ENCODE results near the gene HS6ST2.

The HS6ST2 gene

DNA sequence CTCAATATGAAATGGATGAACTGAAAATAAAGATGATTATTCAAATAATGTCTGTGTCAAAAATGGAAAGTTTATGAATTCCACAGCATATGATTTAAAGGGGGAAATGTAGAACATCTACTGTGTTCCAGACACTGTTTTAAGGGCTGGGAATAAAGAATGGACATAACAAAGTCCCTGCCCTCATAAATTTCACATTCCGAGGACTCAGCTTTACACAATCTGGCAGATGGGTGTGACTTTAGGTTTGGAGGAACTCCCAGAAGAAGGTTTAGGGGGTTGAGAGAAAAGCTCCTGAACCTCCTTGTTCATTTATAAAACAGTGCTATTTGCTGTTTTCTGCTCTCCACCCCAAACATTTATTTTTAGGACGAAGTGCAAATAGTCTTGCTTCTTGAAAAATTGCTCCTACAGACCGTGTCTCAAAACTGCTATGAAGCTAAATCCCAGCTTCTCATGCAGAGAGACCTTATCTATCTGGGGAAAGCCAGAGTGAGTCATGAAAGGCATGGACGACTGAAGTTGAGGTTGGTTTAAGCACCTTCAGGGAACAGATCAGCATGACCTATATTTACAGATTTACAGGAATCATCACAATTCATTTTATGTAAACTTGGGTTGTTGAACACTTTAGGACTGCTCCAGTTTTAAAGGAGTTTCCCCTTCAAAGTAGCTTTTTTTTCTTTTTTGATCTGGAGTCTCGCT, 184.3 kb downstream of the HS6ST2 start:
- DNase-seq (ENCODE audit: insufficient read length, low spot score) (no peak), FAIRE-seq (no peak)
- TF ChIP-seq POLR2A (IDR thresholded peaks at IDR 0.05; ENCODE audit: low read depth, low read length): no peak

DNA sequence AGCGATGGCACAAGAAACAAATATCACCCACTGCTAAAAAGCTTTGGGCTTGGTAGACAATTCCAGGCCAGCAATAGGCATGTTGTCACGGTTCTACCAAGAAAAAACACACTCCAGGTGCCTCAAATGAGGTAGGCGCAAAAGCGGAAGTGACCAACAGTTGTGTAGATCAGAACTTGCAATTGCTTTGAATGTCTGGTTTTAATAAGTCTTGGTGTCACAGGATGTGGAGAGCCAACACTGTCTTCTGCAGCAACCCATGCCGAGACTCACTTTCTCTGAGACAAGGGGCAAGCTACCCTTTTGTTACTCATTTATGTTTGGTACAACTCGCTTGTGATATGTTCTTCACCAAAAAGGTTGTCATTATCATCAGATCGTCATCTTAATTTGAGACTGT, 188.8 kb downstream of the HS6ST2 start:
- no peak for TF ChIP-seq POLR2A (IDR thresholded peaks at IDR 0.05; ENCODE audit: low read depth, low read length)
- no peak for FAIRE-seq
- no peak for DNase-seq (ENCODE audit: insufficient read length, low spot score)

DNA sequence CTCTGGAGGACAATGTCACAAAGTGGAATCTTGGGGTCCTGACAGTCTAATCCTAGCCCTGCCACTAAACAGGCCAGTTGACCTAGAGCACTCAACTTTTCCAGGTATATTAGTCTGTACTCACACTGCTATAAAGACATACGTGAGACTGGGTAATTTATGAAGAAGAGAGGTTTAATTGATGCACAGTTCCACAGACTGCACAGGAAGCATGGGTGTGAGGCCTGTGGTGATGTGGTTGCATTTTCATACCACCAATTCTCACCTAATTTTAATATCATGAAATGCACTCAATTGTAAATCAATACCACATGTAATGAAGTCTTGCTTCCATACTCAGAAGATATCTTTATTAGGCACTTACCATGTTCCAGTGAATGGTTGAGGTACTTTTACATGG, 192.0 kb downstream of the HS6ST2 start:
- TF ChIP-seq POLR2A (IDR thresholded peaks at IDR 0.05; ENCODE audit: low read depth, low read length): no peak
- FAIRE-seq (no peak), DNase-seq (ENCODE audit: insufficient read length, low spot score) (no peak)

DNA sequence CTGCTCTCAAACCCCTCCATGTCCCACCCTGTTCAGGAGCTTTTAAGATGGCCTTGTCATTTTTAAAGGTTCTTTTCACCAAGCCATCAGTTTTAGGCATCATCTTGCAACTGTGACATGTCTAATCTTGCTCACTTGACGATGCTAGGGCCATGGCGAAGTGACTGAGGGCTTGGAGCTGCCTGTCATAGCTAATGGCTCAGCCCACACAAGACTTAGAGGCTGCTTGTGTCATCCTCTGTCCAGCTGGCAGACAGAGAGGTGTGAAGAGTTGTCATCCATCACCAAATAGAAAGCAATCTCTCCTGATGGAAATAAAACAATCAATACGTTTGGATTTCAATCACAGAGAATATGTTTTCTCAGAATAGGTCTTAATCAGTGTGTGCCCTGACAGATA, 194.9 kb downstream of the HS6ST2 start:
- FAIRE-seq: no peak
- no peak for TF ChIP-seq POLR2A (IDR thresholded peaks at IDR 0.05; ENCODE audit: low read depth, low read length)
- no peak for DNase-seq (ENCODE audit: insufficient read length, low spot score)

DNA sequence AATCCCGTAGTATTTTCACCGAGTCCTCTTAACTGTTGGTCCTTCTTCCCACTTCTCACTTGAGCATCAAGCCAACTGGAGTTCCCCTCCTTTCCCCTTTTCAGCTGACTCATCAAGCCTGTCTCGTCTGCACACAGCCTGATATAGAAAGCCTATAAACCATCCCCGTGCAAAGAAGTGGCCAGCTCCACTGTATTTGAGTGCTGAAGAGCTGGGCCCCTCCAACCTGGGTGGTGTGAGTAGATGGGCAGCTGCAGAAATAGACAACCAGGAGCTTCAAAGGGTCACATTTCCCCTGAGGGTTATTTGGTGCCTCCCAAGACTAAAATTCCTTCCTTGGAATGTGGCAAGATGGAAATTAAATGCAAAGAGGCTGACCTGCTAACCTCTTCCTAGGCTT, 199.7 kb downstream of the HS6ST2 start:
- DNase-seq (ENCODE audit: insufficient read length, low spot score) (no peak), FAIRE-seq (no peak)
- no peak for TF ChIP-seq POLR2A (IDR thresholded peaks at IDR 0.05; ENCODE audit: low read depth, low read length)

DNA sequence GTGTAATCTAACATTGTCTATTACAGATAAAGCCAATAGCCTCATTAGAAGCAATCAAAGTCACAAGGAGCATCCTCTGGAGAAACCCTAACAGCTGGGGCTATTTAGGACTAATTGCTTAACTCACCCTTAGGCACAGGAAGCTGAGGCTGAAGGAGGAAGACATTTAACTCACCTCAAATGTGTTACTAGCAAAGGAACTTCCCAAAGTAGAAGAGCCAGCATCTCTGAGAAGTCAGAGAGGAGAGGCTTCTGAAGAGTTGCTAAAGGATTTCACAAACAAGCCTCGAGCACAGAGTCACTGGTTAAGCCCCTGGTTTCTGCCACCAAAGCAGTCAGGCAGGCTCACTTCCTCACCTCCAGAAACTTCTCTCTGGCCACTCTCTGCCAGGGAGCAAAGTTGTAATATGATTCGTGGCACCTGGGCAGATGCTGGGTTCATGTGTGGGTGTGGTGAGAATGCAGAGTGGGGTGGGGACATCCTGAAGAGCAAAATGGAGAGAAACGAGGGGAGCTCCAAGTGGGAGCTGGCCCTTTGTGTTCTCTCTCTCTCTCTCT, 201.3 kb downstream of the HS6ST2 start:
- FAIRE-seq: no peak
- TF ChIP-seq POLR2A (IDR thresholded peaks at IDR 0.05; ENCODE audit: low read depth, low read length): no peak
- DNase-seq (ENCODE audit: insufficient read length, low spot score): no peak

DNA sequence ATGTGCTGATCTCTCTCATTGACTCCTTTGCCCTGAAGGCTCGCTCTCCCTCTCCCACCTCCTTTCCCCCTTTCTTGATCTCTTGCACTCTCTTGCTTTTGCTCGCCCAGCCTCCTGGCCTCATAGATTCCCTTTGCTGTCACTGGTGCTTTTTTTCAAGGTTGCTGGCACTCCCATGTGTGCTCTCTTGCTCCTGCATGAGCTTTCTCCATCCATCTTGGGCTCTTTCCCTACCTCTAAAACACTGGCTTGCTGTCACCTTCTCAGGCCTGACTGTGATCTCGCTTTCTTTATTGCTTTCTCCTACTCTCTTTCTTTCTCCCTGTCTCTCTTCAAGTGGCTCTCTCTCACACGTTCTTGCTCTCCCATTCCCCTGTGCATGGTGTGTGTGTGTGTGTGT, 202.0 kb downstream of the HS6ST2 start:
- no peak for DNase-seq (ENCODE audit: insufficient read length, low spot score)
- no peak for TF ChIP-seq POLR2A (IDR thresholded peaks at IDR 0.05; ENCODE audit: low read depth, low read length)
- FAIRE-seq: no peak

DNA sequence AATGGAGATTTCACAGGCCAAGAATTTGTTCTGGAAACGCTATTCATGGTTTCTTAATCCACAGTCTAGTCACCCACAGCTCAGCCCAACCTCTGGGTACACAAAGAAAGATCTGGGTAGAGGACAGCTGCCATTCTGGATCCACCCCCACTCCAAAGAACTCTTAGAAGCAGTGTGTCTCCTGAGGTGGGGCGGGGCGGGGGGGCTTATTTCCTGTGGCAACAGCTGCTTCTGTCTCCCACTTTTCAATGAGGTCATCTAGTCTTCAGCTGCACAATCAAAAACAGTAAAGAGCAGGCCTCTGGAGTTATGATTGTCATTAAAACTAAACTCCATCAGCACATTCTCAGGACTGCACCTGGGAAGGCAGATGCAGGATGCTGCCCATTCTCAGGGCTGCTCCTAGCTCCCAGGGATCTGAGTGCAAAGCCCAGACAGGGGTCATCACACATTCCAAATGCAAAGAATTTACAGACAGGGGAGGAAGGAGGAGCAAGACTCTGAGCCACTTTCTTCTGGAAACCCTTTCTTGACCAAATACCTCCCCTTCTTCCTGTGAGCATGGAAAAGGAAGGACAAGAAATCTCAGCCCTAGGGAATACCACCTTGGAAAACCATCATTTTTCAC, 207.3 kb downstream of the HS6ST2 start:
- no peak for FAIRE-seq
- TF ChIP-seq POLR2A (IDR thresholded peaks at IDR 0.05; ENCODE audit: low read depth, low read length): no peak
- DNase-seq (ENCODE audit: insufficient read length, low spot score): no peak

DNA sequence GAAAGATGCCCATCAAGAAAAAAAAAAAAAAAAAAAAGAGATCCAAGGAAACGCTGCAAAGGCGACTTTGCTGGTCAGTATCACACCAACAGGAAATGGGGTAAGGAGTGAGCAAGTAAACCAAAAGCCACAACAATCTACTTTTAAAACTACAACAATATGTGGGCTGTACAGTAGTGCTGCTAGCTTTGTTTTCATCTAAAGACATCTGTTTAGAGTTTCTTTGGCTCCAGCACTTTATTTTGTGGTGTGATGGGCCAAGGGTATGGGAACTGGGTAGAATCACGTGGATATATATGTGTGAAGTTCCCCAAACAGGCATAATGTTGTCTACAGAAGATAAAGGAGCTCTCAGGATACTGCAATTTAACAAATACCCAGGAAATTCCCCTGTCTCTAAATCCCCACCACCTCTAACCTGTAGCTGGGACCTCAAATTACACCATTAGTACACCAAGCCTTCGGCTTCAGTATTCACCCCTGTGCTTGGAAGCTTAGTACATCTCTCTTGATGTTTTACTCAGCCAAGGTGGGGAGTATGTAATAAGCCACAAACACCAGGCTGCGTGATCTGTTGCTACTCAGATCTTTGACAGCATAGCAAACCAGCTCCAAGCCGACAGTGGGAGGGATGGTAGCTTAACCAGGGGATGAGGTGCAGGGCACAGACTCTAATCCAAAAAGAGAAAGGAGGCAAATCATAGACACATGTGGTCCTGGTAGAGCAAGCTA, 207.9 kb downstream of the HS6ST2 start:
- TF ChIP-seq POLR2A (IDR thresholded peaks at IDR 0.05; ENCODE audit: low read depth, low read length): no peak
- DNase-seq (ENCODE audit: insufficient read length, low spot score): no peak
- no peak for FAIRE-seq

DNA sequence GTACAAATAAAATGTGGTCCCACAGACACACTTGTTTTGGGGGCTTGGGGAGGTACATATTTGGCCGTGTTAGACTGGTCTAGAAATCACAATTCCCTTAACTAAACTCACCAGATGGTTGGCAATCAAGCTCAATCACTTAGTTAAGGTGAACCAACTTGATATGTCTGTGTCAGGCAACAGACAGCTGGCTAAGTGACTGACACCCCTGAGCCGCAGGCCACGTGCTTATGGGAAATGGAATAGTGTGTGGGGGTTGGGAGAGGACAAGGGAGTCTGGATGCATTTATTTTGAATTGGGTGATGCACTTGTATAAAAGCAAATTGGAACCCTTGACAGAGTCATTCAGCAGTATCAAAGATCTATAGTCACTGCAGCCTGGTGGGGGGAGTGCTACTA, 209.0 kb downstream of the HS6ST2 start:
- DNase-seq (ENCODE audit: insufficient read length, low spot score) (no peak), FAIRE-seq (no peak)
- TF ChIP-seq POLR2A (IDR thresholded peaks at IDR 0.05; ENCODE audit: low read depth, low read length): no peak

DNA sequence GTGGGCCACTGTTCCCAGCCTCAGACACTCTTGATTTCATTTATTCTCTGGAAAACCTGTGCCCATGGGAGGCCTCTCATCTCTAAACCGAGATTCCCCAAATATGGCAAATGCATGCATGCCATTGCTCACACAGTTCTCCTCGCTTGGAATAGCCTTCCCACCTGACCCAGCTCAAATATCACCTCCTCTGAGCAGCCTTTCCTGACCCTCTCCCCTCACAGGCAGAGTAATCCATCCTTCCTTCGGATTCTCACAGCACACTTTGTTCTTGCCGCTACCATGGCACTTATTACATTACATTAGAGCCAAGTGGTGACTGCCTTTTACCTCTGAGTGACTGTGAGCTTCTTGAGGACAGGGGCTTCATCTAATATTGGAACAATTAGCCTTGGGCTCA, 209.5 kb downstream of the HS6ST2 start:
- DNase-seq (ENCODE audit: insufficient read length, low spot score) (no peak), FAIRE-seq (no peak)
- TF ChIP-seq POLR2A (IDR thresholded peaks at IDR 0.05; ENCODE audit: low read depth, low read length): no peak

DNA sequence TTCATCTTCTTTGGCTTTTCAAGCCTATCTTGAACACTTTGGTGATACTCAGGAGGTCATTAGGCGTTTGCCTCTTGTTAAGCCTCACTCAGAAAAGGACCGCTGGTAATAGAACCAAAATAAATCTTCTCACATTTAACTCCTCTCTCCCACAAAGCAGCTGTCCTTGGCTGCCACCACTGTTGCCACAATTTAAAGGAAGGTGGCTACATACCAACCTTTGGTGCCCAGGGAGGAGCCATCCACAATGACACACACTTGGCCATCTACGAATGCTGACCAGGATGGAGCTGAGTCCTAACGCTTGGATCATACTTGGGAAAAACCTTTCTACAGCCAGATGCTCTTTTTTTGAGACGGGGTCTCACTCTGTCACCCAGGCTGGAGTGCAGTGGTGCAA, 210.2 kb downstream of the HS6ST2 start:
- TF ChIP-seq POLR2A (IDR thresholded peaks at IDR 0.05; ENCODE audit: low read depth, low read length): no peak
- FAIRE-seq (no peak), DNase-seq (ENCODE audit: insufficient read length, low spot score) (no peak)

DNA sequence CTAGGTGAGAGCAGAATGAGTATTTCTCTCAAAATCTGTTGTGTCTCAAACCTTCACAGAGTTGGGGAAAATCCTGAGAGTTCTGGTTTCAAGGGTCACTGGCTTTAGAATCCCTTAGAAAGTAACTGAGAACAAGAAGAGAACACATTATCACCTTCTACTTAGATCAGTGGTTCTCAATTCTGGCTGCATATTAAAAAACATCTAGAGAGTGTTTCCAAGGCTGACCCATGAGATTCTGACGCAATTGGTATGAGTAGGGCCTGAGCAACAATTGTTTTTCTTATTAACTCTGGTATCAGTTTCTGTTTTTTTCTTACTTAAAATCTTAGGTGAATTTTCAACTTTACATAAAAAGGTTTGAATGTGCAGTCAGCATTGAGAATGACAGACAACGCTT, 212.8 kb downstream of the HS6ST2 start:
- FAIRE-seq (no peak), DNase-seq (ENCODE audit: insufficient read length, low spot score) (no peak)
- TF ChIP-seq POLR2A (IDR thresholded peaks at IDR 0.05; ENCODE audit: low read depth, low read length): no peak

DNA sequence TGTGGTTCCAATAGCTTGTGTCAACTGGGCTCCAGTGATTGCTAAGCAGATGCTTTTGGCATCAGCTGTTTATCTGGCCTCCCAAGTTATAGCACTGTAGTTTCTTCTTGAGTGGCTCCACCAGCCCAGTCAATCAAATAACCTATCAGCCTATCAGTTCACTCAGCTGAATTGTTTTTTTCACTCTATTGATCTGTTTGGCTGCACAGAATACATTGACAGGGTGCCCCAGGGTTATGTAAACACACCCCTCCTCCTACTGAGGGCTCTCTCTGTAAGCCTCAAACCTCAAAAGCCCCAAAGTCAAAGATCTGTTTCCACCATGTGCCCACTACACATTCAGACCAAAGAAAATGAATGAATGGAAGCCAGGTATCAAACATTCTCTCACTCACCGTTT, 214.0 kb downstream of the HS6ST2 start:
- DNase-seq (ENCODE audit: insufficient read length, low spot score): no peak
- FAIRE-seq: no peak
- TF ChIP-seq POLR2A (IDR thresholded peaks at IDR 0.05; ENCODE audit: low read depth, low read length): no peak
